Stimulated activated CD4-positive, alpha-beta T cell treated with anti-CD3 and anti-CD28 coated beads, Interleukin-12 subunit alpha, Interleukin-12 subunit beta, amount 100 ng/mL, for 48 hours (primary cell): ENCODE results near the gene TSFM.
"Not testable (repeated sequence)": the region's sequence is repeated elsewhere in the genome, so short reads cannot be mapped to it uniquely, and the experiment has no call there.

Source experiments
- DNase-seq, 3 donors: peaks; one replicate each; pipeline ENCODE4 v3.0.0-alpha.2; 2020; ENCODE audit warnings: low read depth in 2 of 3, low spot score in 1 of 3

The TSFM gene

DNA sequence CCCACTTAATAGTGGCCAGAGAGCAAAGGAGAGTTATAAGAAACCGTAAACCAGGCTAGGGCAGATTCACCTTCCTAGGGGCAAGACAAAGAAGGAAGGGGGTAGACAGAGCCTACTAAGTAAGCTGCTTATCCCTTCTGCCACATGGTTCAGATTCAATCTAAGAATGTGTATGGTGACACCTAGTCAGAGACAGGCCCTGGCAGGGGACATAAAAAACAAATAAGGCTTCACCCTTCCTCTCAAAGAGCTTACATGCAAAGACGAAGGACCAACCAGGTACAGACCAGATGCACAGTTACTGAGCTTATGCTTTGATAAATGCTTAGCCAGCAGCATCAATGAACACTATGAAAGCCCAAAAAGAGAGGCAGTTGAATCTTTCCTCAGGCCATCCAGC, 20.1 kb upstream of the TSFM start:
- DNase-seq, result no peak

DNA sequence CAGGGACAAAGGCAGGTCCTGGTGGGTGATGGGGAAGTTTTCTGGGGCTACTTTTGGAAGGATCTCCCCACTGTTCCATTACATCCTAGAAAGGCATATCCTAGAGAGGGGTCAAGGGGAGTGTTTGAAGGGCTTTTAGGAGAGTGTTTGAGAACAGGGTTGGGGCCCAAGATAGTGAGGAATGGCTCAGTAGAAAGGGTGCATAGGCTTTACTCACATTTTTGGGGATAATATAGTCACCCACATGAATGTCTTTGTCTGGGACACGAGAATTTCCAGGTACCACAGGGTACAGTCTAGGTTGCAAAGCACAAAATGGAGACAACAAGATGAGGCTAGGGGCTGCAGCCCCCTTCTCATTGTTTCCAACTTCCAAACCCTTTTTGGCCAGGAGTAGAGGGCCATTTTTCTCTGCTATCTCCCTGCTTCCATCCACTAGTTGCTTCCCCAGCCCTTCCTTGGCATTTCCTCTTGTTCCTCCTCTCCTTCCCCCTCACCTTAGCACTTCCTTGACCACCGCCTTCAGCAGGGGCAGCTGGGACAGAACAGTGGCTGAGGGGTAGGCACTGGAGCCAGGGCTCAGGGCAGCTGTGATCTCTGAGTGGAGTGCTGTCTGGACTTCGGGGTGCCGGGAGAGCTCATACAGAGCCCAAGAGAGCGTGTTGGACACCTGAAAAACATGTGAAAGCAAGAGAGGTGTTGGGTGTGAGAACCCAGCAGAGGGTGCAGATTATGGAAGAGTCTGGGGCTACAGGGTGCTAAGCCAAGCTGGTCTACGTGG, 18.5 kb upstream of the TSFM start:
- DNase-seq, result no peak

DNA sequence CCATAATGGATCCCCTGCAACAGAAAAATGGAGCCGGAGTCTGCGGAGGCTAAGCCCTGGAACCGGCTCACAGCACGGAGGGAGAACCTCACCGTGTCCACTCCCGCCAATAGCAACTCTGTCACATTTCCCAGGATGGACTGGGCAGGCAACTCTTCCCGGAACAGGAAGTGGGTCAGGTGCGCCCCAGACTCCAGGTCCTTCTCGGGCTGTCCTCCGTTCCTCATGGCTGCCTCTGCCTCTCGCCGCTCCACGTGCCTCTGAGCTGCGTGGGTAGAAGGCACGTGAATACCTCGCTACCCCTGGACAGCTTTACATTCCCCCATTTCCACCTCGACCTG, 18.0 kb upstream of the TSFM start:
- no peak for DNase-seq

DNA sequence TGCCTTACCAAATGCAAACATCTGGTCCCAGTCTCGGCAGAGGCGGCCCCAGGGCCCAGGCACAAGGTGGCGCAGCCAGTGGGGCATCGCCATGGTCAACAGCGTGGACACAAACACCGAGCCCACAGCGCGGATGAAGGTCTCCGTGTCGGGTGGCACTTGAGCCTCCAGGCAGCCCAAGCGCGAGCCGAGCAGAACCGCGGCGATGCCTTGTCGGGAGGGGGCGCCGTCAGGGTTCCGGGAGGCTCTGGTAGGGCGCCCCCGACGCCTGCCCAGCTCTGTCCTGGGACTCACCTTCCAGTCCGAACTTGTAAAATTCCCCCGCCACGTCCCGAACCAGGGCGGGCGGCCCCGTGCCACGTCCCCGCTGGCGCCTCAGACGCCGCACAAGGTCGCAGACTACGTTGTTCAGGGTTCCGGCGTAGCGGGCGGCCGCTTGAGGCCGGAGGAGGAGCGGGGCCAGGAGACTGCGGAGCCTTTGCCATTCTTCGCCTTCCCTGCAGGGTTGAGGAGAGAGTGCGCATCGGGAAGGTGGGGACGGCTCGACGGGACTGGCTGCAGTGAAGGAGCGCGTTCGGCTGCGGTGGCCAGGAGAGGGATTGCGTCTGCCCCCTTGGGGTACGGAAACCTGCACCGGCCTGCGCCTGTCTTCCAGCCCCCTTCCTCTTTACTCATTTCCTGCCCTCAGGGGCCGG, 17.4 kb upstream of the TSFM start:
- DNase-seq, result peak in 2 of 3 donors; percentile 48 to 51

DNA sequence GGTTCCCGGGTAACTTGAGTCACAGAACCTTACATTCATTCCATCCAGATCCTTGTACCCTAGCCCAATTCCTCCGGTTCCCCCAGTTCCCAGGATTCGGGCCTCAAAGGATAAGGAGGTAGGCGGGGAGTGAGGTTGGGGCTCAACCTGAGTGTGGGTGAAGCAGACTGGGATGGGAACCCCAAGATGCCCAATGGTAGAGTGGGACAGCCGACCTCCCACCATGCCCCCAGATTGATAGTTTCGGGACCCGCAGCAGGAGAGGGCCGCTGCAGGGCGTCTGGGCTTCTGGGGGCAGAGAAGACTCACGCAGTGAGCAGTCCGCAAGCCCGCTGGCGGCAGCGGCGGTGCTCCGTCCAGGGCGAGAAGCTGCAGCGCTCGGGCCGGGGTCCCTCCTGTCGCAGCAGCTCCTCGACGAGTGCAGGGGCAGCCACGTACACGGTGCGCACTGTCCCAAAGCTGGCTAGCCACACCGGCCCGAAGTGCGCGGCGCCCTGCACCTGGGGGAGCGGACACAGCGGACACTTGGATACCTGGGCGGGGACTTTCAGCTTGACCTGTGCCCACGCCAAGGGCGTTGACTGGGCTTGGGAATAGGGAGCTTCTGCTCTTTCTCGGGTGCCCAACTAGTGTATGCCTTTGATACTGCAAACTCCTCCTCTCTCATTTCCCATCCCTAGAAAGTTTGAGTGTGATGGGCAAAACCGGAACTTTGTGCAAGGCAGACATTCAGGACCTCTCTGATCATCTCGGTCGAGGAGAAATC, 16.7 kb upstream of the TSFM start:
- no peak for DNase-seq

DNA sequence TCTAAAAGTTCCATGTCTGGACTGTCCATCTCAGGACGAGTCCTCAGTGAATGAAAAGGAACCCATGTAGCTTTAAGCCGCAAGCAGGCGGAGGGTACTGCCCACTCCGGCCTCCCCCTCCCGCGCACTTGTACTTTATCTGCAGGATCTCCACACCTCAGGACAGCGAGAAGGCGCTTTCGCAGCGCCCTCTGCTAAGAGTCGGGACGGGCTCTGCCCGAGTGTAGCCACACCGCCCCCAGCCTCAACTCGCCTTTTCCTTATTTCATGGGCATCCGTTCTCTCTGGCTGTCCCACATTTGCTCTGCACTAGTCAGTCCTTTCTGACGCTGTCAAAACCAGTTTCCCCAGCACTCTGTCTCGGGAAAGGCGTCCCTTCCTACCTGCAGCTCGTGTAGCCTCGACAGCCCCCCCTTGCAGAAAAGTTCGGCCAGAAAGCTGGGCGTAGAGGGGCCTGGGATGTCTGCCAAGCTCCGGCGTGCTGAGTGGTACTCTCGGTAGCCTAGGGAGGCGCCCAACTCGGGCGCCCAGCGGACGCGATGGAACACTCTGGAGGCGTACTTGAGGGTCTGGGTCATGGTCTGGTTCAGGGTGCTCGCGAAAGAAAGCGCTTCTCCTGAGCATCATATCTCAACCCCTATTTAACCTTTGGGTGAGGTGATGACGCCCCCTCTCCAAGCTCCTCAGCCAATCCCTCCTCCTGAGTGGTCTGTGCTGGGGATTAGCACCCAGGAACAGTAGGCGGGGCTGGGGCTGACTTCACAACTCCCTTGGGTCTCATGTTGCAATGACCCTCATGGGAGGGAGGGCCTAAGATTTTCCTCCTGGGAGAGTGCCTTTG, 15.9 kb upstream of the TSFM start, which contains the start of gene CYP27B1:
TSS of gene CYP27B1 (minus strand) at position 615 of the 841 bp plus-strand sequence. CDS start at position 578, 37 bp downstream.
- DNase-seq, result no peak

DNA sequence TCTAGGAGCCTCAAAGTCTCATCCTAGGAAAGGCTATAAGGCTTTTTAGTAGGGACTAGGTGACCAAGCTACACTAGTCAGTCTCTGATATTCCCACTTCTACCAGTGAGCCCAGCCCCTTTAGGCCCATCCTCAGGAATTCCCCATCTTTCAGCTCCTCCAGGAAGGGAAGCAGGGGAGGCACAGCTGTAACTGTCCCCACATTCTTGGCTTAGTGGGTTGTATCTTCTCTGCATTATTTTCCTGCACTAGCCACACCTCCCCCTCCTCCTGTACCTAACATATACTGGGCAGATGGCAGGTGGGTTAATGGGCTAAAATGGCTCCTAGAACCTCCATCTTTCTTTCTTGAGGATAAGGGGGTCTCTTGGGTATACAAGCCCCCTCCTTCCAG, 15.3 kb upstream of the TSFM start:
- DNase-seq, result no peak

DNA sequence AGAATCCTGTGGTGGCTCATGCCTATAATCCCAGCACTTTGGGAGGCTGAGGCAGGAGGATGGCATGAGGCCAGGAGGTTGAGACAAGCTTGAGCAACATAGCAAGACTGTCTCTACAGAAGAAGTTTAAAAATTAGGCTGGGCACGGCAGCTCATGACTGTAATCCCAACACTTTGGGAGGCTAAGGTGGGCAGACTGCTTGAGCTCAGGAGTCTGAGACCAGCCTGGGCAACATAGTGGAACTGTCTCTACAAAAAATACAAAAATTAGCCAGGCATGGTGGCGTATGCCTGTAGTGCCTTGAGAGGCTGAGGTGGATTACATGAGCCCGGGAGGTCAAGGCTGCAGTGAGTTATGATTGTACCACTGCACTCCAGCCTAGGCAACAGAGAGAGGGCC, 14.7 kb upstream of the TSFM start:
- no peak for DNase-seq

DNA sequence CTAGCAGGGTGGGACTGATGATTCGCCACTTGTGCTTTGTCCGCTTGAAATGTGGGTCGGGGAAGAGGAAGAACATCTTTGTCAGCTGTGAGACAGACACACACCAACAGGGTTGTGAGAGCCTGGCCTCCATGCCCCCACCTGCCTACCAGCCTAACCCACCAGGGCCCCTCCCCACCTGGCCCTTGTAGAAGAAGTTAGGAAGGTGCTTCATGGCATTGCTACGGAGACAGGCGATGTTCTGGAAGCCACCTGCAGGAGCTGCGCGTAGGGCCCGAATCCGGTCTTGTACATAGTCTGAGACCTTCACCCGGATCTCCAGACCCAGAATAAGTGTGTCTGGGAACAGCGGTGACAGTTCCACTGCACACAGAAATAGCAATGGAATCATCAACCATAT, 13.0 kb upstream of the TSFM start:
- DNase-seq, result no peak

DNA sequence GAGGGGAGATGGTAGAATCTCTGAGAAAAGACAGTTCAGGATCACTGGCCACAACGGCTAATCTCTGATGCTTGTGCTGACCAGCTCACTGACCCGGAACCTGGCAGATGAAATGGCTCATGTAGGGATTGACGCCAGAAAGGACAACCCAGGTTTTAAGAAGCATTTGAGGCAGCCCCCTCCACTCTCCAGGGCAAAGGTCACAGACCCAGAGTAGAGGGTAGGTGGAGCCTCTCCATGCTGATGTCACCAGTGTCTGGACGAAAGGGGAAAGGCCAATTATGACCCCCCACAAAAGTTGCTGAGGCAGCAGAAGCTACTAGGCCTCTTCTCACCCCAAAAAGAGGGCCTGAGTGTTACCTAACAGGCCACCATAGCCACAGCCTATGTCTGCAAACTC, 11.9 kb upstream of the TSFM start:
- no peak for DNase-seq

DNA sequence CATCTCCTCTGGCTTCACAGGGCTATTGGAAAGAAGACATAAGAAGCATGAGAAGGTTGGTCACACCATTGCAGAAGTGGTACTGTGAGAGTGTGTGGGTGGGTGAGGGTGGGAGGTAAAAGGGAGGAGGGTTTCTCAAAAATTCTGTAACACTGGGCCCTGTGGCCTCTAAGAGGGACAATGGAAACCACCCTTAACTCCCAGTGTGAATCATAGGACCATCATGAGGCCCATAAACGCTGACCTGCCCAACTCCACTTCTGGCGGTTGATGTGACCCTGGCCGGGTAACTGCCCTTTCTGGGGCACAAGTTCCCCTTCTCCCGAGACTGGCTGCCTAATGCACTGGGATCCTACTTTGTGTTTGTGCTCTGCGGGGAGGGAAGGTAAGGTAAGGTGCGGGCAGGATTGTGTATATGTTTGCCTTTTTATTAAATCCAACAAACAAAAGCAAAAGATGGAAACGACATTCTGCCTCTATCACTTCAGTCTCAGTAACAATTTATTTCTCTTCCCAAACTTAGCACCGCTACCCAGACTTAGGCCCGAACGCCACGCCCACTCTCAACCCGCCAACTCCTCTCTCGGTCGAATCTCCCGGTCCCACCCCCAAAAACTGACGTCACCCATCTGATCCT, 11.2 kb upstream of the TSFM start:
- DNase-seq, result peak; percentile 86 to 91 (median 88)

DNA sequence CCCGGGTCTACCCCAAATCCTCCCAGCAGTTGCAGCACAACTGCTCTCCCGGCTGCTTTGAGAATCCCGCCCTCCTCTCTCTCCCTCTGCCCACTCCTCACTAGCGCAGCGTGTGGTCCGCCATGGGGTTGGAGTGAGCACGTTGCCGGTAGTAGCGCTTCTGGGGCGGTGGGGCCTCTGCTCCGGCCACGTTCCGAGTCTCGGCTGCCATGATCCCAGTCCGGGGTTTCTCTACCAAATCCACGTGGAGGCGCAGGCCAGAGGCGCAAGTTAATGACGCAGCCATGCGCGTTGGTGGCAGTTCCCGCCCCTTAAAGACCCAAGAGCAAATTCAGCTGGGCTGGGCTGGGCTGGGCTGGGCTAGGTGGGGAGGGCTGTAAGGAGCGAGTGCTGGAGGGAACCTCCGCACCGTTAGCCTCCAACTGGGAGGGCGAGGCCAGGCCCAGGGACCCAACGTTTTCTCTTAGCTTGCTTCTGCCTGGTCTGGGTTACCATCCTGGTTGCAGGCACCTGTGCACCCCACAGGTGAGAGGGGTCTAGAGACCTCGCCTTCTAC, 10.6 kb upstream of the TSFM start, which contains the start of gene METTL1:
TSS of gene METTL1 (minus strand) at position 233 of the 556 bp plus-strand sequence. CDS start at position 211, 22 bp downstream.
- peak; percentile 91 to 92 (median 91) for DNase-seq

DNA sequence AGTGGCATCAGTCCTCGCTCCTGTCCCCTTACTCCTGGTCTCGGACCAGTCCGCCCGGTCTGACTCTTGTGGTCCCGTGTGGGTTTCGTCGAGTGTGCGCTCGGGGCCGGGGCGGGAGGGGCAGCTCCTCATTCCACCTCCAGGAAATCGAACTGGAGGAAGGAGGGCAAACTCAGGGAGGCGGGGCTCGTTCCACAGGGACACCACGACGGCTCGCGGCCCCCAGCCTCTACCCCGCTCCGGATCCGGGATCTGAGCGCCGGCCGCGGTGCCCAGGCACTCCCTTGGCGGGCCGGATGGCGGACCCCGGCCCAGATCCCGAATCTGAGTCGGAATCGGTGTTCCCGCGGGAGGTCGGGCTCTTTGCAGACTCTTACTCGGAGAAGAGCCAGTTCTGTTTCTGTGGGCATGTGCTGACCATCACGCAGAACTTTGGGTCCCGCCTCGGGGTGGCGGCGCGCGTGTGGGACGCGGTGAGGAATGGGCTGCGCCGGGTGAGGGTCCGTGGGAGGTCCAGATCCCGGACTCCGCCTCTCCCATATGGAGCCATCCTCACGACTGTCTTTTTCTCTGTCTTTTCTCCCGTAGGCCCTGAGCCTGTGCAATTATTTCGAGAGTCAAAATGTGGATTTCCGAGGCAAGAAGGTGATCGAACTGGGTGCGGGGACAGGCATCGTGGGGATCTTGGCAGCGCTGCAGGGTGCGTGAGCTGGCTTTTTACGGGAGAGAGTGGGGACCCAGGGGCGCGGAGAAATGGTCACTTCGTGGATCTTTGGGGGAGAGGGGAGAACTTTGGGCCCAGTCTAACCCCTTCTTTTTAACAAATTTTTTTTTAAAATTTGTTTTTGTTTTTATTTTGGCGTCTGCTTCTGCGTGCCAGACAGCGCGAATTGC, 9.9 kb upstream of the TSFM start, which contains the start of gene EEF1AKMT3:
TSS of gene EEF1AKMT3 (plus strand) at position 186 of the 894 bp plus-strand sequence. CDS start at position 297, 111 bp downstream.
- DNase-seq, result peak in 1 of 3 donors; percentile 54

DNA sequence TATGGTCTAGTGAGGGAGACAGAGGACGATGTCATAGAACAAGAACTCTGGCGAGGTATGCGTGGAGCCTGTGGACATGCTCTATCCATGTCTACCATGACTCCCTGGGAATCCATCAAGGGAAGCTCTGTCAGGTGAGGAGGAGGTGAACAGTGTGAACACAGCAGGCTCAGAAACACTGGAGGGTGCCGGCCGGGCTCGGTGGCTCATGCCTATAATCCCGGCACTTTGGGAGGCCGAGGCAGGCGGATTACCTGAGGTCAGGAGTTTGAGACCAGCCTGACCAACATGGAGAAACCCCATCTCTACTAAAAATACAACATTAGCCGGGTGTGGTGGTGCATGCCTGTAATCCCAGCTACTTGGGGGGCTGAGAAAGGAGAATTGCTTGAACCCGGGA, 8.0 kb upstream of the TSFM start:
- DNase-seq, result not testable (repeated sequence)

DNA sequence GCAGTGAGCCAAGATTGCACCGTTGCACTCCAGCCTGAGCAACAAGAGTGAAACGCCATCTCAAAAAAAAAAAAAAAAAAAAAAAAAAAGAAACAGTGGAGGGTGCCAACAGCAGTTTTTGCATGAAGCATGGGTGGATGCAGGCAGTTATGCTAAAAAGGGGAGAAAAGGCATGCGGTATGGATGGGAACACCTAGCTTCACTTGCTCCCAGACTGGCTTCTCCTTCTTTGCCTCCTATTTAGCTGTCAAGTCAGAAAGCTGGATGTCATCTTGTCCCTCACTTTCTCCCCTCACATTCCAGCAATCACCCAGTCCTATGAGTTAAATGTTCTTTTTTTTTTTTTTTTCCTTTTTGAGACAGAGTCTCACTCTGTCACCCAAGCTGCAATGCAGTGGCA, 7.5 kb upstream of the TSFM start:
- no peak for DNase-seq

DNA sequence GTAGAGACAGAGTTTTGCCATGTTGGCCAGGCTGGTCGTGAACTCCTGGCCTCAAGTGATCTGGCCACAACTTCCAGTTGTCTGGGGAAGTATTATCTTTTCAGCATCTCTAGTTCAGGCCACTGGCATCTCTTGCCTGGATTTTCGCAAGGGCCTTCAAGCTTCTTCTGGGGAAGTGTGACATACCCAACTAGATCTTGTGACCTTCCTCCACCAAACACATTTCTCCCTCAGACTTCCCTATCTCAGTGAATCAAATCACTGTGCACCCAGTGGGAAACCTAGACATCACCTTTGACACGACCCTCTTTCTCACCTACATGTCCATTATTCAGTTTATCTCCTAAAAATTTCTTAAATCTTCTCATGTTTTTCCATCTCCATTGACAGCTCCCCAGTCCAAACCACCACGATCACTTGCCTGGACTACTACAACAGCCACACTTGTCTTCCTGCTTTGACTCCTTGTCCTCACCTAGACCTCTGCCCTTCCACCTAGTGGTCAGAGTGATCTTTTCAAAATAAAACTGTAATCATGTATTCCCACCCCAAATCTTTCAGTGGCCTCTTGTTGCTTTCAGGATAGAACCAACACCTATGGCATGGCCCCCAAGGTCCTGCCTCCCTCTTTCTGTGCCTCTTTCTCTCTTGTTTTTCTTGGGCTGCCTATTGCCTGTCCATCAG, 6.9 kb upstream of the TSFM start:
- DNase-seq, result no peak

DNA sequence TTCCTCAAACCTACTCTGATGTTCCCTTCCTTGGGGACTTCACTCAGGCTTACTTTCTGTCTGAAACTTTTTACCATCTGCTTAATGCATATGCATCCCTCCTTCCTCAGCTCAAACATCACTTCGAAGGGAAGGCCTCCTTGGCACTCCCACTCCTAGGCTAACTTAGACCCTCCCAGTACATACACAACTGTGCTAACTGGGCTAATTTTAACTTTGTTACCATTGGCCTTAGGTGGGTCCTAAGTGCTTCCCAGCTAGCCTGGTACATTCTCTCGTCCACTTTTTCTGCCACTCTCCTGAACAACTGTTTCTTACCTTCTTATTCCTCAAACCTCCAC, 6.4 kb upstream of the TSFM start:
- no peak for DNase-seq

DNA sequence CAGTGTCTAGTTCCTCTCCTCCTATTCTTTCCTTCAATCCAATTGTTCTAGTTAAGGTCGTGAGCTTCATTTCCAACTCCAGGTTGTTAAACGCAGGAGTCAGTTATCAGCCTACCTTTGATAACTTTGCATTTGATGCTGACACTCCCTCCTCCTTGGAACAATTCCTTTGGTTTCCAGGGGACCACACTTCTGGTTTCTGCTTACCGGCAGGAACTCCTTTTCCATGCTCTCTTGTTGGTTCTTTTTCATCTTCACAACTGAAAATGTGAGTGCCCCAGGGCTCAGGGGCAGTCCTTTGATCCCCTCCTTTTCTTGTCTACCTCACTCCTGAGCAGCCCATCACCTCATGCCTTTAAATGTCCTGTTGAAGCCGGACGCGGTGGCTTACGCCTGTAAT, 5.2 kb upstream of the TSFM start:
- no peak for DNase-seq

DNA sequence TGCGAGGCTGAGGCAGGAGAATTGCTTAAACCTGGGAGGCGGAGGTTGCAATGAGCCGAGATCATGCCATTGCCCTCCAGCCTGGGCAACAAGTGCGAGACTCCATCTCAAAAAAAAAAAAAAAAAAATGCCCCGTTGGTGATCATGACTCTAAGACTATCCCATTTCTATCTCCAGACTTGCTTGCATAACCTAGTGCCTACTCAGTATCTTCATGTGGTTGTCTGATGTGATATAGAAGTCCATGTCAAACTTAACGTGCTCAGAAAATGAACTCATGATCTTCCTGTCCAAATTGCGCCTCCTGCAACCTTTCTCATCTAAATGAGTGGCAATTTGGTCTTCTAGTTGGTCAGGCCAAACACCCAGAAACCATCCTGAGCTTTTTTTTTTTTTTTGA, 4.7 kb upstream of the TSFM start:
- DNase-seq, result no peak
